ENCODE results near the gene PI4KA. TPM values are rescaled to one million over a fixed set of nuclear protein-coding genes. Genes with fewer than 3 reads are reported as not detected.

PI4KA gene
- total RNA-seq, 1 experiment from 2014 or later, result 65.8 TPM

GRCh38 chr22:20804650-20805049 is 54.0 kb downstream of the PI4KA start:
- no CpG with 5 or more reads among the region's 6 CpGs for WGBS (ENCODE audit: extremely low coverage, insufficient read length, low lambda C conversion rate)
- no peak overlapping the region for H4K8ac ChIP-seq (replicated peaks; ENCODE audit: insufficient read length, low read depth, low read length)
- no peak overlapping the region for H3K23ac ChIP-seq (ENCODE audit: insufficient read length, low read depth, low read length)
- H2BK20ac ChIP-seq (ENCODE audit: low read depth, low read length, poor library complexity, severe bottlenecking), result no peak overlapping the region
- H4K5ac ChIP-seq (ENCODE audit: insufficient read length, low read depth, low read length), result no peak overlapping the region
- no peak overlapping the region for H2AK5ac ChIP-seq (ENCODE audit: insufficient read length, low read length)
- Mint-ChIP-seq H3K9me3 (no peaks in the 10 kb centered on the region), H3K4me1 (peaks cover 6 to 7% of the 10 kb centered on the region in 2 experiments), H3K4me3 (no peak overlapping the region), H3K27ac (no peak overlapping the region; a peak in 2 of 7 replicates), H3K27me3 (ENCODE audit: low read depth) (no peaks in the 10 kb centered on the region), H3K36me3 (ENCODE audit: insufficient read depth in 1 of 3, low read depth in 3 of 3) (peaks cover 15 to 75% (median 47%) of the 10 kb centered on the region in 3 experiments)
- H2BK15ac ChIP-seq (ENCODE audit: low read depth, low read length), result no peak overlapping the region
- no peak overlapping the region for H3T11ph ChIP-seq (ENCODE audit: low read length)
- H3K56ac ChIP-seq (ENCODE audit: insufficient read length, low read depth, low read length), result no peak overlapping the region
- H2AFZ ChIP-seq (ENCODE audit: low read length), result no peak overlapping the region
- H3K79me1 ChIP-seq (ENCODE audit: insufficient read depth, low read depth, low read length, poor library complexity, severe bottlenecking), result no peaks in the 10 kb centered on the region
- no peak overlapping the region for H2BK120ac ChIP-seq (ENCODE audit: low read depth, low read length, poor library complexity, severe bottlenecking)
- no peak for TF ChIP-seq CTCF (conservative IDR thresholded peaks at IDR 0.05)
- H3K79me2 ChIP-seq (ENCODE audit: insufficient read depth, low read length), result no peaks in the 10 kb centered on the region
- no peaks in the 10 kb centered on the region for H3K27me3 ChIP-seq (ENCODE audit: insufficient read depth, low read length)
- H4K91ac ChIP-seq (ENCODE audit: insufficient read length, low read depth, low read length), result no peak overlapping the region
- no peak overlapping the region for H2BK5ac ChIP-seq (ENCODE audit: insufficient read length, low read length)
- no peaks in the 10 kb centered on the region for H3K23me2 ChIP-seq (ENCODE audit: insufficient read length, low read depth, low read length, poor library complexity, severe bottlenecking)
- no peaks in the 10 kb centered on the region for H3K9me3 ChIP-seq (ENCODE audit: control insufficient read depth, low read depth, low read length)
- no peaks in the 10 kb centered on the region for H3K4me1 ChIP-seq (ENCODE audit: insufficient read depth, low read length)
- no peaks in the 10 kb centered on the region for H4K20me1 ChIP-seq (ENCODE audit: control insufficient read depth, insufficient read depth, insufficient read length)
- no peak for DNase-seq
- no peak overlapping the region for H3K14ac ChIP-seq (ENCODE audit: insufficient read depth, low read length)
- no peak overlapping the region for H3K9ac ChIP-seq (ENCODE audit: extremely low read depth, insufficient read length, low read length)
- no peak overlapping the region for H3K27ac ChIP-seq (ENCODE audit: insufficient read length, low read depth, low read length)
- H3K18ac ChIP-seq (ENCODE audit: insufficient read length, low read depth, low read length), result no peak overlapping the region
- H2BK12ac ChIP-seq (ENCODE audit: insufficient read length, low read depth, low read length), result no peak overlapping the region
- no peak overlapping the region for H3K4me2 ChIP-seq (ENCODE audit: insufficient read depth, insufficient read length, low read length)
- no peak overlapping the region for H3K4ac ChIP-seq (ENCODE audit: low read depth, low read length)
